Stimulated activated CD4-positive, alpha-beta T cell treated with anti-CD3 and anti-CD28 coated beads, Interleukin-15, amount 100 ng/mL, for 48 hours (primary cell): ENCODE data around the gene MYOF.

Experiments used
- DNase-seq, 2 donors: peaks; one replicate each; pipeline ENCODE4 v3.0.0-alpha.2; 2020; ENCODE audit warnings: low read depth in 2 of 2

Gene MYOF, protein sequence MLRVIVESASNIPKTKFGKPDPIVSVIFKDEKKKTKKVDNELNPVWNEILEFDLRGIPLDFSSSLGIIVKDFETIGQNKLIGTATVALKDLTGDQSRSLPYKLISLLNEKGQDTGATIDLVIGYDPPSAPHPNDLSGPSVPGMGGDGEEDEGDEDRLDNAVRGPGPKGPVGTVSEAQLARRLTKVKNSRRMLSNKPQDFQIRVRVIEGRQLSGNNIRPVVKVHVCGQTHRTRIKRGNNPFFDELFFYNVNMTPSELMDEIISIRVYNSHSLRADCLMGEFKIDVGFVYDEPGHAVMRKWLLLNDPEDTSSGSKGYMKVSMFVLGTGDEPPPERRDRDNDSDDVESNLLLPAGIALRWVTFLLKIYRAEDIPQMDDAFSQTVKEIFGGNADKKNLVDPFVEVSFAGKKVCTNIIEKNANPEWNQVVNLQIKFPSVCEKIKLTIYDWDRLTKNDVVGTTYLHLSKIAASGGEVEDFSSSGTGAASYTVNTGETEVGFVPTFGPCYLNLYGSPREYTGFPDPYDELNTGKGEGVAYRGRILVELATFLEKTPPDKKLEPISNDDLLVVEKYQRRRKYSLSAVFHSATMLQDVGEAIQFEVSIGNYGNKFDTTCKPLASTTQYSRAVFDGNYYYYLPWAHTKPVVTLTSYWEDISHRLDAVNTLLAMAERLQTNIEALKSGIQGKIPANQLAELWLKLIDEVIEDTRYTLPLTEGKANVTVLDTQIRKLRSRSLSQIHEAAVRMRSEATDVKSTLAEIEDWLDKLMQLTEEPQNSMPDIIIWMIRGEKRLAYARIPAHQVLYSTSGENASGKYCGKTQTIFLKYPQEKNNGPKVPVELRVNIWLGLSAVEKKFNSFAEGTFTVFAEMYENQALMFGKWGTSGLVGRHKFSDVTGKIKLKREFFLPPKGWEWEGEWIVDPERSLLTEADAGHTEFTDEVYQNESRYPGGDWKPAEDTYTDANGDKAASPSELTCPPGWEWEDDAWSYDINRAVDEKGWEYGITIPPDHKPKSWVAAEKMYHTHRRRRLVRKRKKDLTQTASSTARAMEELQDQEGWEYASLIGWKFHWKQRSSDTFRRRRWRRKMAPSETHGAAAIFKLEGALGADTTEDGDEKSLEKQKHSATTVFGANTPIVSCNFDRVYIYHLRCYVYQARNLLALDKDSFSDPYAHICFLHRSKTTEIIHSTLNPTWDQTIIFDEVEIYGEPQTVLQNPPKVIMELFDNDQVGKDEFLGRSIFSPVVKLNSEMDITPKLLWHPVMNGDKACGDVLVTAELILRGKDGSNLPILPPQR (N-terminal part only)

DNA sequence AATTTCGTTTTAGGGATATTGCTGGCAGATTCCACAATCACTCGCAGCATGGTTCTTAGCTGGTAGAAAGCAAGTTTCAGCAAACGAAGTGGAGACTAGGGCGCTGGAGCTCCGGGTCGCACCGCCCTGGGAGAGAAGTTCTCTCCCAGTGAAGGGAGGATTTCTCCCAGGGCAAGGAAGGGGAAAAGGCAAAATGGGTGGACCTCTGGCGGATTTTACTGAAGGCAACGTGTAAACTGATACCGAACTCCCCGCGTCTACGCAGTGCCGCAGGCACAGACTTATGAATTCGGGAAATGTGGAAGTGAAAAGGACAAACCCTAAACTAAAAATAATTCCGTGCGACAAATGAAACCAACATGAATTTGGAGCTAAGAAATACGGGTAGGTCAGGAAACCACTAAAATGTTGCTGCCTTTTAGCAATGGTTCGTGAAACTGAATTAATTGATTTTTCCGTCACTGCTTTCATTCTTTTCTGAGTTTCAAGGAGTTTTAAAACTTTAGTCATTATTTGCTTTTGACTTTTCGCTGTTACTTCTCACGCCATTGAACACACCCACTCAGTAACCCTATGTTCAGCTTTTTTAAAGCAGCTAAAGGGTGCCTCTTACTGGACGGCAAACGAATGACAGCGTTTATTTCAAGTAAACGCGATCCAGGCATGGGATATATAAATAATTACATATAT lies at the start of gene MYOF:
MYOF (minus strand) TSS at position 190 of the 690 bp plus-strand sequence; CDS start at position 50, 140 bp downstream.
- DNase-seq = peak; percentile 30 to 42

GRCh38 chr10:93518531-93518930 lies 36.4 kb upstream of the MYOF start:
- no peak for DNase-seq

DNA sequence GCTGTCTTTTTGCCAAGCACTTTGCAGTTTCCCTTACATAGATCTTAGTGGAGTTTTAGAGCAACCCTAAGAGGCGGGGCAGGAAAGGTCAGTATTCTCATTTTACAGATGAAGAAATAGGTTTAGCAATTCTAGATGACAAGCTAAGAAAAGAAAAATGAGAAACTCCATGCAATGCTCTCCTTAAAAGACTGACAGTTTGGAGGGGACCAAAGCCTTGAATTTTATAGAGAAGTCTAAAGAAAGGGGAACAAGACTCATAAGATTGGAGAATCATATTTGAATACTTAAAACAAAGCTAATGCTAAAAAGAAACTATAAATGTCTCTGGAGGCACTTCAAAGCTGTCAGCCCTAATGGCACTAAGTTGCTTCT lies 33.9 kb upstream of the MYOF start:
- DNase-seq = no peak

GRCh38 chr10:93515071-93516005 lies 33.2 kb upstream of the MYOF start:
- no peak for DNase-seq

DNA sequence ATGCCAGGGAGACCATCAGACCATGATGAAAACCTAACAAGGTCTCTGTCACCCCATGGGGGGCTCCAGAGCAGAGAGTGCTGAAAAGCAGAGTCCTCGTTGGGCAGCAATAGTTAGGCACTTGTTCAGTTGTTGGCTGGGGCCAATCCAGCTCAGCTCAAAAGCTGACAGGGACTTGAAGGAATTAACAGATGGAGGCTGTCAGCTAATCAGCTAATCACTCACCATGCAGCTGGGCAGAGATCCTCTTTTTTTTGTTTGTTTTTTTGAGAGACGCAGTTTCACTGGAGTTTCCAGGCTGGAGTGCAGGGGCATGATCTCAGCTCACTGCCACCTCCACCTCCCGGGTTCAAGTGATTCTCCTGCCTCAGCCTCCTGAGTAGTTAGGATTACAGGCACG lies 32.4 kb upstream of the MYOF start:
- DNase-seq = no peak

GRCh38 chr10:93513091-93513490 lies 31.0 kb upstream of the MYOF start:
- DNase-seq = no peak

DNA sequence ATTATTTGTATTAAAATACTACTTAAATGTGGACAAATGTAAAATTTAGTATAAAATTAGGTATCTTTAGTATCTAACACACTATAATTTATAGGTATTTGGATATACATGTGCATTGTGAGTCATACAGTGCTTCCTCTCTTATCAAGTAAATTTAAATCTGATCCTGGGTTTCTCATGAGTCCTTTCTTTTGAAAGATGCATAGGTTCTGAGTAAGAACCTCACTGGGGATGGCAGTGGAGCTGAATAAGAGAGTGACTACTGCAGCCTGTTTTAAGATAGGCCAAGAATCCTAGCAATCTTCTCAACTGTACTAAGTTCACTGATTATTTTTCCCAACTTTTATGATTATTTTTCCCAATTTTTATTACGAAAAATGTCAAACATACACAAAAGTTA lies 30.4 kb upstream of the MYOF start:
- DNase-seq = no peak

DNA sequence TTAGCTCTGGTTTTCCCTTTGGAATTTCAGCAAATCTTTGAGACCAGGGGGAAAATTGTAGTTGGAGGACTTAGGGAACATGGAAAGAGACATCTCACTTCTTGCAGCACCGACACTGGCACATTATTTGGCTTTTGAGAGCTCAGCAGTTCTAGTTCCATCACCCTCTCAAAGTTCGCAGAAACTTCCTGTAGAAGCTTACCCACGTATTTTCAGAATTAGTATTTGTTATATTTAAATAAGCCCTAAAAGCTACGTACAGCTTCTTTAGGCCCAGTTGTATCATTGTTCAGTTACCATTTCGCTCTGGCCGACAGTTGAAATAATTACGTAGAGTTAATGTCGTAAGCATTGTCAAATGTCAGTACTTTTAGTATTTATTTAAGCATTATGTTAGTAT lies 27.7 kb upstream of the MYOF start:
- DNase-seq = no peak

- no peak for DNase-seq
Measured at GRCh38 chr10:93505075-93505474, 22.9 kb upstream of the MYOF start.

DNA sequence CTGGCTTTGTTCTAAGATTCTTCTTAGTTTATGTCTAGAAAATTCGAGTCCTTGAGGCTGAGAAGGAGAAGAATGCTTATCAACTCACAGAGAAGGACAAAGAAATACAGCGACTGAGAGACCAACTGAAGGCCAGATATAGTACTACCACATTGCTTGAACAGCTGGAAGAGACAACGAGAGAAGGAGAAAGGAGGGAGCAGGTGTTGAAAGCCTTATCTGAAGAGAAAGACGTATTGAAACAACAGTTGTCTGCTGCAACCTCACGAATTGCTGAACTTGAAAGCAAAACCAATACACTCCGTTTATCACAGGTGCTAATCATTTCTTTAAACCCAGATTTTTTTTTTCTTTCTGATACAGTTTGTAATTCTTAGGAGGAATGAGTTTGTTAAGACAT lies 20.9 kb upstream of the MYOF start:
- DNase-seq = no peak

GRCh38 chr10:93501650-93502049 lies 19.5 kb upstream of the MYOF start:
- DNase-seq = no peak

DNA sequence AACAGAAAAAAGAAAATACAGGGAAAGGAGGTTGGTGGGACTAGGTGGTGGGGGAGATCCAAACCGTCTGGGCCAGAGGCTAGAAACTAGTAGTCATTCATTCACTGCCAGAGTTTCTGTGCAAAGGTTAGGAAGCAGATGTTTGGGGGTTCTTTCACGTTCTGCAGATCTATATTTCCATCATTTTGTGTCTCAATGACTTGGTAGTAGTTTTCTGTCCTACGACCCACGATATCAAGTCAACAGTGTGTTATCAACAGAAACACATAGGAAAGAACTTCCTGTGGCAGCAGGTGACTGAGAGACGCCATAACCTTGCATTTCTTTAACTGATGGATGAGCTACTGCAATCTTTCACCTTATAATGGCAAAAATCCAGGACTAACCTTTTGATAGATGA lies 16.0 kb upstream of the MYOF start:
- no peak for DNase-seq

DNA sequence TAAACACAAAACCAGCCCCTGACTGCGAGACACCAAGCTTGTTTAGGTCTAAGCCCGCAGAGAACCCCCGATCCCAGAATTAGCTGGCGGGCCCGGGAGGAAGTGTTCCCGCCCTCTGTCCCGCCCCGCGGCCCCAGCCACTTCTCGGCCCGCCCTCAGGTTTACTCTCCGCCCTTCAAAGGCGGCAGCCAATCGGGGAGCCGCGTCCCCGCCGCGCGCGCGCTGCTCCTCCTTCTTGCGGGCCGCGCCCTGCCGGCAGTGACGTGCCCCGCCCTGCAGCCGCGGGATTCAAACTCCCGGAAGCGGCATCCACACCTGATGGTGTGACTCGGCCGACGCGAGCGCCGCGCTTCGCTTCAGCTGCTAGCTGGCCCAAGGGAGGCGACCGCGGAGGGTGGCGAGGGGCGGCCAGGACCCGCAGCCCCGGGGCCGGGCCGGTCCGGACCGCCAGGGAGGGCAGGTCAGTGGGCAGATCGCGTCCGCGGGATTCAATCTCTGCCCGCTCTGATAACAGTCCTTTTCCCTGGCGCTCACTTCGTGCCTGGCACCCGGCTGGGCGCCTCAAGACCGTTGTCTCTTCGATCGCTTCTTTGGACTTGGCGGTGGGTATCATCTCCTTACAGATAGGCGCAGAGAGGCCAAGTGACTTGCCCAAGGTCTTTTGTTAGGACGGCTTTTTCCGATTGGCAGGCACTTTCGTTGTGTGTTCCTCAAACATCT lies 14.3 kb upstream of the MYOF start, which contains the start of gene CEP55:
CEP55 (plus strand) TSS at position 291 of the 720 bp plus-strand sequence. CDS start 3,440 bp downstream, outside the sequence.
- DNase-seq = peak; percentile 90 to 94

DNA sequence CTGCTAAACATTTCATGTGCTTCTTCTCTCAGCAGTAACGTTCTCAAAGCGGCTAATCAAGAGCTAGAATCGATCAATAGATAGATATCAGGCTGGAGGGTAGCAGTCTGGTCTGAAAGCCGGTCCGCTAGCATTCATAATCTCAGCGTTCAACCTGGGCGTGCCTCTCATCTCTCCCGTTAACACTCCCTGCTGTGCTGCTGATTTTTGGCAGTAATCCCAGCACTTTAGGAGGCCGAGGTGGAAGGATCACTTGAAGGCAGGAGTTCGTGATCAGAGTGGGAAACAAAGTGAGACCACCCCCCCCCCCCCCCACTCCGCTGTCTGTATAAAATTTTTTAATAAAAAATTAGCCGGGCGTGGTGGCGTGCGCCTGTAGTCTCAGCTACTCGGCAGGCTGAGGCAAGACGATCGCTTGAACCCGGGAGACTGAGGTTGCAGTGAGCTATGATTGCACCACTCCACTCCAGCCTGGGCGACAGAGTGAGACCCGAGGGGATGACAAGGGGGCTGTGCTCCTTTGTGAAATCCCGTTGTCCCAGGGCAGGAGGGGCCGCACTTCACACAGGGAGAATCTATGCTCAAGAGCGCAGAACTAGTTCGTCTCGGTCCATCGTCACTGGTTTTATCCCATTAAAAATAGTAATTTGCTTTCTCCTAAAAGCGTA lies 13.7 kb upstream of the MYOF start:
- no peak for DNase-seq

DNA sequence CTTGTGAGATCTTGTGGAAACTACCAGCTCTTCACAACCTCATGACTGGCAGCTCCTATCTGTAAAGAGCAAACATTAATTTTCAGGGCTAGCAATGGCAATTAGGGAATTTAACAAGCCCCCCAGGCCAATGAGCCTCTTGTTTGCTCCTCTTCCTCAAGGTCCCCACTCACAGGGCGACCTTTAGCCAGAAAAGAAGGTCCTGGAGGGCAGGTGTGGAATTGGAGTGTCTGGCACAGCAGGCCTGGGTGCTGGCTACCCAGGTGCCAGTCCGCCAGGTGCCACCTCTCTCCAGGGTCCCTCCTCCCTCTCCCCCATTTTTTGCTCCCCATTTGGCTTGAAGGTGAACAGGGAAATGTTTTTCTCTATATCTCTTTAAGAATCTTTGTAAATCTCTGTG lies 12.4 kb upstream of the MYOF start:
- no peak for DNase-seq

- DNase-seq = no peak
Measured at GRCh38 chr10:93493162-93493561, 11.0 kb upstream of the MYOF start.

- DNase-seq = no peak
Measured at GRCh38 chr10:93491602-93492121, 9.5 kb upstream of the MYOF start.

GRCh38 chr10:93488956-93489528 lies 6.9 kb upstream of the MYOF start:
- no peak for DNase-seq
